TTC549 (cell line): ENCODE data around the gene OR7A5.
A peak's percentile ranks its signal among the peaks of the same experiment; 100 is the strongest.
"Not testable (repeated sequence)": the region's sequence is repeated elsewhere in the genome, so short reads cannot be mapped to it uniquely, and the experiment has no call there.

Experiments used
- FAIRE-seq: peaks from 2 replicates; lab custom pipeline; 2012; peaks lifted over from hg19 to GRCh38; lab: Jason Lieb, UNC

The OR7A5 gene

DNA sequence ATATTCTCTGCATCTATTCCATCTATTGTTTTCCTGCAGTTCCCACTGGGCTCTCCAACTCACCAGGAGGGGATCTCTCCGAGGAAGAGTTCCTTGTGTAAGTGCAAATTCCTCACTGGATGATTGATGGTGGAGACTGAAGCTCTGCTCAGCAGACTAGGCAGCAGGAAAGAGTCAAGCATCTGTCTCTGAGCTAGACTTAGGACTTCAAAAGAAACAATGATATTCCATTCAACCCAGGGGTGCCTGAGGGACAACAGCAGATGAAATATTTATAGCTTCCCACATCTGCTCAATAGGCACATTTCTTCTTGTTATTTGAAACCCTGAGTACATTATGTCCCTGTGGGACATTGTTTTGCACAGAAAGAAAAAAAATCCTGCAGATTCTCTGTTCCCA lies at the start of gene OR7A5, which contains the start of gene OR7C1:
Gene OR7A5 (minus strand): TSS at position 175 of the 400 bp plus-strand sequence. CDS start 6,944 bp downstream, outside the sequence.
Gene OR7C1 (minus strand): TSS at position 175 of the 400 bp plus-strand sequence. CDS start 35,049 bp downstream, outside the sequence.
- FAIRE-seq: no peak

DNA sequence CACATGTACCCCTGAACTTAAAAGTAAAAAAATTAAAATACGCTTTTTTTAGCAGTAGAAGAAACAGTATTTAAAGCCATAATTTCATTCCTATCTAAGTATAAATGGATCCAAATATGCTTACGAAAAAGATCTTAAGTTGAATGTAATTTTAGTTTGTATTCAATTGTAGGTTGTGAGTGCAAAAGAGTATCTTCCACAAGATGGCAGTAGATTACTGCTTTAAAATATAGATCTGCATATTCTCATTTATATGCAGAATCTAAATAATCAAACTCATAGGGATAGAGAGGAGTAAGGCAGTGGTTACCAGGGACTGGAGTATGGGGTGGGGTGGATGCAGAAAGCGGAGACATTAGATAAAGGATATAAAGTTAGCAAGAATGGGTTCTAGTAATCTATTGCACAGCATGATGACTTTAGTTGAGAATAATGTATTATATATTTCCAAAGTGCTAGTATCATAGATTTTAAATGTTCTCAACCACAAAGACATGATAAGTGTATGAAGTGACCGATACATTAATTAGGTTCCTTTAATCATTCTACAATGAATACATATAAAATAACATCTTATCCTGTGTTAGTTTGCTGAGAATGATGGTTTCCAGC lies 36.7 kb upstream of the OR7A5 start:
- FAIRE-seq: peak; percentile 89

DNA sequence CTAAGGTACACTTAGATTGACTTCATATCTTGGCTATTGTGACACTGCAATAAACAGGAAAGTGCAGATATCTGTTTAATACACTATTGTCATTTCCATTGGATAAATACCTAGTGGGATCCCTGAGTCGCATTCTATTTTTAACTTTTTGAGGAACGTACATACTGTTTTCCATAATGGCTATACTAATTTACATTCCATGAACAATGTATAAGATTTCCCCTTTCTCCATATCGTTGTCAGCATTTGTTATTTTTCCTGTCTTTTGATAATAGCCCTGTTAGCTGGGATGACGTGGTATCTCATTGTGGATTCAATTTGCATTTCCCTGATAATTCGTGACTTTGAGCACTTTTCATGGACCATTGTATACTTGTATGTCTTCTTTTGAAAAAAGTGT lies 33.5 kb upstream of the OR7A5 start:
- no peak for FAIRE-seq

DNA sequence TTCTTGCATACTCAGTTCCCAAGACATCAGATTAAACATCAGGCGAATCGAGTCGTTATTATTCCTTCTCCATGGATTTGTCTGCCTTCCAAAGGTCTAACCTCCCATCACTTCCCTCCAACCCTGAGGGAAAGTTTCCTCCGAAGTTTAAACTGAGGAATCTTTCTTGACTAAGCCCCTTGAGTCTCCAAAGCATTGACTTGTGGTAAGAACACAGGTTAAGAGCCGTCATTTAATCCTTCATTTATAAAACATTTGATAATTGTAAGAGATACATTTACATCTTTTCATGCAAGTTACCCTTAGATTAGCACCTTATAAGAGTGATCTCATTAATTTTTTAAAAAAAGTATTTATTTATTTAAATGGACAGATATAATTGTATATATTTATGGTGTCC lies 13.8 kb upstream of the OR7A5 start, which contains the start of gene OR7A10:
Gene OR7A10 (minus strand): TSS at position 101 of the 400 bp plus-strand sequence. CDS start 7,045 bp downstream, outside the sequence.
- FAIRE-seq: no peak

DNA sequence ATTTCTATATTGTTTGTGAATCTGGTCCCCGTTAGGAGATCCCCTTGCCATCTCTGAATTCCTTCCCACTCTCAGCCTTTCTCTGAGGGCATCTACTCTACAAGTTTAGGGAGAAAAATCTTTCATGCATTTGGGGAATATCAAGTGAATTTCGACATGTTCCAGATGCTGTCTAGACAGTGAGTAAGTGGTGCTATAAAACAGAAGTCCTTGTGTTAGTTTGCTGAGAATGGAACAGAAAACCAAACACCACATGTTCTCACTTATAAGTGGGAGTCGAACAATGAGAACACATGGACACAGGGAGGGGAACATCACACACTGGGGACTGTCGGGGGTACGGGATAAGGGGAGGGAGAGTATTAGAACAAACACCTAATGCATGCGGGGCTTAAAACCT lies 8.6 kb upstream of the OR7A5 start:
- FAIRE-seq: no peak

DNA sequence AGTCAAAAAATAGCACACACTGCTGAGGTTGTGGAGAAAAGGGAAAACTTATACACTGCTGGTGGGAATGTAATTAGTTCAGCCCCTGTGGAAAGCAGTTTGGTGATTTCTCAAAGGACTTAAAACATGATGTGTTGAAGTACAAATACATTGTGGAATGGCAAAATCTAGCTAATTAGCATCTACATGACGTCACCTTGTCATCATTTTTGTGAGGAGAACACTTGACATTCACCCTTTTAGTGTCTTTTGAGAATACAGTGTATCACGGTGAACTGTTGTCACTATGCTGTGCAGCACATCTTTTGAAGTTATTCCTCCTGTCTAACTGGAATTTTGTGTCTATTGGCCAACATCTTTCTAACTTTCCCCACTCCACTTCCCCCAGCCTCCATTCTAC lies 8.2 kb upstream of the OR7A5 start:
- FAIRE-seq: no peak

DNA sequence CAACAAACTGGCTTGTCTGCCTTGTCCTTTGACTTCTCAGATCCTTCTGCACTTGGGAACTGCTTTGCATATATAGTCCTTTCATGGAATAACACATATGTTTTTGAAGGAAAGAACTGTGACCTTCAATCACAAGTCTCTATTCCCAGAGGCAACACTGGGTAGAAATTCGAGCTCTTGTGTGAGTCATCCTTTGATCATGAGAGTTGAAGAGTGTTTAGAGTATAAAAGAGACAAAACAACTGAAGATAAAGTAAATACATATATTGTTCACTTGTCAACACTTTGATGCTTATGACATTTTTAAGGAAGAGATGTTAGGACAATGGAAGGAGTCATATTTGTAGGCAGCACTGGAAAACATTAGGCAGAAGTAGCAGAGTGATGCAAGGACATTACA lies 5.2 kb upstream of the OR7A5 start:
- no peak for FAIRE-seq

DNA sequence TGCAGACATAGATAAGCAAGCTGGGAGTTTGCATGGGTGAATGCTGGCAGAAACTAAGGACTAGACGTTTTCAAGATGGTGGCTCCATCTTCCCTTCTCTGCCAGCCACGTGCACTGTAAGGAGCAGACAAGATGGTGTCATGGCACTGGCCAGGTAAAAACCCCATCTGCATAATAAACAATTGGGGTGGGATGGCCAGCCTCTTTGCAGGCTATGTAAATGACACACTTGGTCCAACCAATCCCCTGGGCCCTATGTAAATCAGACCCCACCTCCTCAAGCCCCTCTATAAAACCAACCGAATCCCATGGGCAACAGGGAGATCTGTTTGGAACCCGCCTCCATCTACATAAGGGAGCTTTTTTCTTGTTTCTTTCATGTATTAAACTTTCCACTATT lies 2.4 kb upstream of the OR7A5 start:
- no peak for FAIRE-seq

DNA sequence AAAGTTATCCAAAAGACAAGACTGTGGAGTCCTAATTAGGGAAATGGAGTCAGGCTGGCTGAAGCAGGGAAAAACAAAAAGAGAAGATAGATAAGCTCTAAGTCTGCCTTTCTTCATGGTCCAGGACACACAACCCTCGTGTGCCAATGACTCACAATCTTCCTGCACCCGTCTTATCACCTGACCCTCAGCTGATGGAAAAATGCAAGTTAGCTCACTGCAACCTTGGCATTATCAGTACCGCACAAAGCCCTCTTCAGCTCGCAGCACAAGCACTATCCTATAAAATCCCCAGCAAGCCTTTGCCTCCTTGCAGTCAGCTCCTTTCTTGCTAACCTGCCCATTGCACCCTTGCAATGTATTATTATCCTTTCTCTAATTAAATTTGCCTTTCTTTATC lies 4.3 kb downstream of the OR7A5 start:
- no peak for FAIRE-seq

DNA sequence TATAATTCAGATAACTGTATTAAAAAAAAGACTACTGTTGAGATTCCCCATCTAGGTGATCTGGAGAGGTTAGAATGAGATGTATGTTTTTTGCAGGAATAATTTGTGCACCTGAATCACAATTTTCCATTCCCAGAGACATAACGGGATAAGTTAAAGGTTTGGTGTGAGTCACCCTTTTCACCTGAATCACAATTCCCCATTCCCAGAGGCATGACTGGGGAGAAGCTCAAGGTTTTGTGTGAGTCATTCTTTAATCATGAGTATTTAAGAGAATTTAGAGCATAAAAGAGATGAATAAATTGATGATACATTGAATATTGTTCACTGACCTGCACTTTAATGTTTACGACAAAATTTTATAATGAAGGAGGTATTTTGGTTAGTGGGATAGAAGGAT lies 9.0 kb downstream of the OR7A5 start:
- FAIRE-seq: no peak

DNA sequence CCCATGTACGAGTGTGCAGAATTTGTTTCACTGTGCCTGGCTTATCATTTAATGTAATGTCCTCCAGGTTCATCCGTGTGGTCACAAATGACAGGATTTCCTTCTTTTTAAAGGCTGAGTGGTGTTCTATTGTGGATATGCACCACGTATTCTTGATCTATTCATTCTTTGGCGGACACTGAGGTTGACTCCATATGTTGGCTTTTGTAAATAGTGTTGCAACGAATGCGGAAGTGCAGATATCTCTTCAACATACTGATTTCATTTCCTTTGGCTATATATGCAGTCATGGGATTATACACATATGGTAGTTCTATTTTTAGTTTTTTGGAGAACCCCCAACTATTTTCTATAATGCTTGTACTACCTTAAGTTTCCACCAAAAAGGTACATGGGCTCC lies 13.0 kb downstream of the OR7A5 start:
- FAIRE-seq: no peak

DNA sequence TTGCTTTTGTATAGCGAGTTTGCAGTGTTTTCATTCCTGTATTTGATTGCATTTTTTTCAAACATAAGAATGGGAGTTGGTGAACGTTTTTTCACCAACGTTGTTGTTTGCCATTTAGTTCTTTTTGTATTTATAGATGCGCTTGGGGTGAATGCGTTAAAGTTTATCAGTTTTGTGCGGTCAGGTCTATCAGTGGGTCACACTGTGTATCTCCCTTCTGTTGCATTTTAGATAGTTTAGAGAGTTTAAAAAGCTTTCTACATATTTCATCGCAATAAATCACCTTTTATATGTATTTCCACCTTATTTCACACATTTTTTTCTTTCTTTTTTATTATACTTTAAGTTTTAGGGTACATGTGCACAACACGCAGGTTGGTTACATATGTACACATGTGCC lies 16.4 kb downstream of the OR7A5 start:
- FAIRE-seq: no peak

DNA sequence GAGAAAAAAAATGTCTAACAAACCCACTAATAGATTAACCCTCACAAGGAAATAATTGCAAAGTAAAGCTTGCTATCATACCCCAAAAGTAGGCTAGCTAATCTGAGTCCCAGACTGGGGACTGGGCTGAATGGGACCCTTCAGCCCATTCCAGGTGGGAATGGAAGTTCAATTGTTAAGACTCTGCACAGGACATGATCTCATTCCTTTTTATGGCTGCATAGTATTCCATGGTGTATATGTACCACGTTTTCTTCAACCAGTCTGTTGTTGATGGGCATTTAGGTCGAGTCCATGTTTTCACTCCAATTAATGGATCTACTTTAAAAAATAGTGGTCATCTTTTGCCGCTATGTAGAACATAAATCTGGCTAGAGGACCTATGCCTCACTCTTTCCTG lies 17.9 kb downstream of the OR7A5 start:
- FAIRE-seq: no peak

DNA sequence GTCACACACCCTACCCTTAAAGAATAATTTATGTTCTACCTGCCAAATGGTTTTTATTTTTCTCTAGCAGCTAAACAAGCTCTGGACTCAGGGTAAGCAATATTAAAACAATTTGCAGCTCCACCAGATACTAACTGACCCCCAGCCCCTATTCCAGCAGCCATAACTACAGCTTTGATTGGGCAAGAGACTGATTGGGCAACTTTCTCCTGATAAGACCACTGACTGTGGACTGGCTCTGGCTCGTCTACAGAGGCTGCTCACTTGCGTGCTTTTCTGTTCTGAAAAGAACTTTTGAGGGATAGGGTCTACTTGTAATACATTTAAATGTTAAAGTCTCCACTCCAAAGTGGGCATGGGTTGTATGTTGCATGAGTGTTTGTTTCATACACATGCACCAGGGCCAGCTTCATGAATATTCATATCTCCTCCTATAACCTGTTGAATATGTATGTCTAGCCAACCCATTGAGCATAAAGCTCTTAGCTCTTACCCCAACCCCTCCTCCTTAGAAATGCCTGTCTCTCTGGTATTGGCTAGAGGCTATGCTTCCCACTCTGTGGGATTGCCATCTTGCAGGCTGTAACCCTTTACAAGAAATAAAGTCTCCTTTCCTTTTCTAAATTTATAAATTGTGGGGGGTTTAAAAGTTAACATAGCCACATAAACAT lies 19.9 kb downstream of the OR7A5 start:
- no peak for FAIRE-seq

DNA sequence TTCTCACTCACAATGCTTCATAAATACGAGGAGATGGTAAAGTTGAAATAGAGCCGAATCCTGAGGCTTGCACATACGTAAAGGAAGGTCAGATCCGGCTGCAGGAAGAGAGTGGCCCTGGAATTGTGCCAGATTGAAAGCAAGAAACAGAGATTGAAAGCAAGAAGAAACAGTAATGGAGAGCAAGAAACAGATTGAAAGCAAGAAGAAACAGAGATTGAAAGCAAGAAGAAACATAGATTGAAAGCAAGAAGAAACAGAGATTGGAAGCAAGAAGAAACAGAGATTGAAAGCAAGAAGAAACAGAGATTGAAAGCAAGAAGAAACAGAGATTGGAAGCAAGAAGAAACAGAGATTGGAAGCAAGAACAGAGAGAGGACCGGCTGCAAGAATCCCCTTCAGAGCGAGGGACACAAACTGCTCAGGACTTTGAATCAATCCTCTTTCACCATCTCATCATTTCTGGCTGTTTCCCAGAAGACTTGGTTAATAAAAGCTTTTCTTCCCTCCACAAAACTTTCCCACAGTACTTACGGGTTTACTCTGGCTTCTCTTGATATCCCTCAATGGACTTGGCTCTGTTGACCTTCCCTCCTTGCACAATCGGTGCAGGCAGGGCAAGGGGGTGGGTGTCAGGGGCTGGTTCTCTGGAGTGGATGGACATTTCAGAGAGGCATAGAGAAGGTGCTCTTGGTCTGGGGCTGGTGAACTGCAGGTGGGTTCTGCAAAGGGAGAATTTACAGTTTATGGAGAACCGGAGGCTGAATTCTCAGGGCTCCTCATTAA lies 25.5 kb downstream of the OR7A5 start:
- no peak for FAIRE-seq

DNA sequence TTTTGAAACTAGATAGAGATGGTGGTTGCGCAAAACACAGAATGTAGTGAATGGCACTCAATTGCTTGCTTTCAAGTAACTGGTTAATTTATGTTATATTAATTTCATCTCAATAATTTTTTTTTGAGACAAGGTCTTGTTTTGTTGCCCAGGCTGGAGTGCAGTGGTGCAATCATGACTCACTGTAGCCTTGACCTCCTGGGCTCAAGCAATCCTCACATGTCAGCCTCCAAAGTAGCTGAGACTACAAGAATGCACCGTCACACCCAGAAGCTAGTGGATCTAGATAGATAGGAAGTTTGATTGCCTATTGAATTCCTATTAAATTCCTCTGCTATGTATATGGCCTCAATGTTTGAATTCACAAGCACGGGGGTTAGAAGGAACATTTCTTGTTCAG lies 30.2 kb downstream of the OR7A5 start:
- FAIRE-seq: no peak

DNA sequence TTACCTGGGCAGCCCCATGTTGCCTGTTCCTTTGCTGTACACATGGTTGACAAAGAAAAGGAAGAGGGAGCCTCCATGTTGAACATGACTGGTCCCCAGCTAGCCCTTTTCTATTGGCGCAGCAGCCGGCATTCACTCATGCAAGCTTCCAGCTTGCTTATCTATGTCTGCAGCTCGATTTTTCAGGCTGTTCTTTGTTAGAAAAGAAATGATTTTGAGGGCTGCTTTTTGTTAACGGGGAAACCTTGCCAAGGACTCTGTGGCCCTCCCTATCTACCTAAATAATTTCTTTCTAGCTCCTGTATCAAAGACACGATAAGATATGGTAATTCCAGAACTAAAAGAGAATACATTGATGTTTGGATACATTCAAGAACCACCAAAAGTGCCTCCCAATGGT lies 36.2 kb downstream of the OR7A5 start:
- FAIRE-seq: no peak

DNA sequence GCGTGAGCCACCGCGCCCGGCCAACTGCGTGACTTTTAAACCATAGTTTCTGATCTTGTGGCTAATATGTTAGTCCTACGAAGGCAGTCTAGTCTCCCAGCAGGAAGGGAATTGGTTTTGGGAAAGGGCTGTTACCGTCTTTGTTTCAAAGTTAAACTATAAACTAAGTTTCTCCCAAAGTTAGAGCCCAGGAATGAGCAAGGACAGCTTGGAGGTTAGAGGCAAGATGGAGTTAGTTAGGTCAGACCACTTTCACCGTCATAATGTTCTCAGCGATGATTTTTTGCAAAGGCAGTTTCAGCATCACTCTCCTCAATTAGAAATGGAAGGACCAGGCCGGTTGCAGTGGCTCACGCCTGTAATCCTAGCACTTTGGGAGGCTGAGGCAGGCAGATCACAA lies 39.0 kb downstream of the OR7A5 start:
- no peak for FAIRE-seq

DNA sequence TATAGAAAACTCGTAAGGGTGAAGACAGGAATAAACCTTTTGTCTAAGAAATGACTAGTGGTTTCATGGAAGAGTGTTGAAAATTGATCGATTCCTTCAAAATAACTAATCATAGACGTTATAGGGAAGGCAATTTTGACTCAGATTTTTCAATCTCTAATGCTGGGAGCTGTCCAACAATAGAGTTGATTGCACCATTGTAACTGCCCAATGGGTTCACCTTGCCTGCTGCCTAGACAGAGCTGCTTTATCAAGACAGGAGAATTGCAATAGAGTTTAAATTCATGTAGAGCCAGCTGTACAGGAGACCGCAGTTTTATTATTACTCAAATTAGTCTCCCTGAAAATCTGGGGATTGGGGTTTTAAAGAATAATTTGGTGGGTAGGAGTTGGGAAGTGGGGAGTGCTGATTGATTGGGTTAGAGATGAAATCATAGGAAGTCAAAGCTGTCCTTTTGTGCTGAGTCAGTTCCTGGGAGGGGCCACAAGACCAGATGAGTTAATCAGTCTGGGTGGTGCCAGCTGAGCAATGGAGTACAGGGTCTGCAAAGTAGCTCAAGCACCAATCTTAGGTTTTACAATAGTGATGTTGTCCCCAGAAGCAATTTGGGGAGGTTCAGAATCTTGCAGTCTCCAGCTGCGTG lies 39.8 kb downstream of the OR7A5 start:
- no peak for FAIRE-seq

DNA sequence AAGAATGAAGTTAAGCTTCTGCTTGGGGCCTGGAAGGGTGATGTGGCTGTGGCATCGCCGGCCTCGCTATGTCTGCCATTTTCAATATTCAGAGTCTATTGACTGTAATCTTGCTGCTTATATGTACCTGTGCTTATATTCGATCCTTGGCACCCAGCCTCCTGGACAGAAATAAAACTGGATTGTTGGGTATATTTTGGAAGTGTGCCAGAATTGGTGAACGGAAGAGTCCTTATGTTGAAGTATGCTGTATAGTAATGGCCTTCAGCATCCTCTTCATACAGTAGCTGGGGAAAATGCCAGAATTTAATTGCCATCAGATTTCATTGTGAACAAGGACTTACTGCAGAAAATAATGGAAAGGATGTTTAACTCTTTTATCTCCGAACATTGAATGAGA lies 42.7 kb downstream of the OR7A5 start:
- FAIRE-seq: not testable (repeated sequence)

DNA sequence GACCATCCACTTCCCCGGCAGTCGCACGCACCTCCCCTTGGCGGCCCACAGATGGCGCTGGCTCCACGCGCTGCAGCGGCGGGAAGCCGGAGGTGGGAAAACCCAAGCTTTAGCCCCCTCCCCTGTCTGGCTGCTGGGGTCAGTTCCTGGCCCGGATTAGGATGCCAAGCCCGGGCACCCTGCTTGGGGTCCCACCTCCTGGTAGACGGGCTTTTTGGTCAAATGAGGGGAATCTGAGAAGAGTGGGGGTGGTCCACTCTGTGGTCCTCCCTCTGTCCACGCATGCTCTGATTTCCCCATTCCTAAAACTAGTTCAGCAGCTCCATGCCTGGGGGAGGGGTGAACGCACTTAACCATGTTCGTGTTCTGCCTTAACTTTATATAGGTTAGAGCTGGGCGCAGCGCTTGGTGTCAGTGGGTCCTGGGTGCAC lies 48.5 kb downstream of the OR7A5 start:
- no peak for FAIRE-seq

DNA sequence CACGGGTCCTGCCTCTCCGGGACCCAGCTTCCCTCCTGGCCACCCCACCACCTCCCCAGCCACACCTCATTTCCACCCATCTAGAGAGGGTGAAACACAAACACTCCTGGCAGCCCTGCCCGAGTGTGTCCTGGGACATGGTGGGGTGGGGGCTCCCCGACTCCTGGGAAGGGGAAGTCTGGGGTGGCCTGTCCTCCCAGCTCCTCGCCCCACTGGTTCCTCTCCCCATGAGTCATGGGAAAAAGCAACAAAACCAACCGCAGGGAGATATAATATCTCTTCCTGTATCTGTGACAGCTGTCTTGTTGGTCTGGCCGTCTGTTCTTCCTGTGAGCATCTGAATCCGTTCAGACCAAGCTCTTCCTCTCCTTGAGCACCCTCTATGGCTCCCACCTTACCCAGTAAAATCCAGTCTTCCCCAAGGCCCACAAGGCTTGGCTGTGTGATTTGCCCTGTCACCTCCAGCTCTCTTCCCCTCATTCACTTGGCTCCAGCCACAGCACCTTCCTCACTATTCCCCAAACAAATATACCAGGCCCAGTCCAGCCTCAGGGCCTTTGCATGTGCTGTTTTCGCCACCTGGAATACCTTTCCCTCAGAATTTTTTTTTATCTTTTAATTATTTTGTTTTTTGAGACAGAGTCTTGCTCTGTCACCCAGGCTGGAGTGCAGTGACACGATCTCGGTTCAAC lies 49.7 kb downstream of the OR7A5 start:
- FAIRE-seq: not testable (repeated sequence)
